Caco-2 (cell line): ENCODE measurements around the gene FGF22. TPM values are rescaled to one million over a fixed set of nuclear protein-coding genes. Genes with fewer than 3 reads are reported as not detected.

Source experiments
- BruUV-seq: library from RNA; stranded (reverse); fragments of 400-500 nt; replicated peaks from 2 replicates; lab custom pipeline; 2021; lab: Mats Ljungman, UMichigan
- CTCF ChIA-PET: fragments of 300-600 bp; sonication (Branson Sonifier 250); formaldehyde crosslinking; loops from one replicate; lab custom pipeline; 2022; ENCODE audit warnings: antibody characterized with exemption; lab: Charles Lee
- POLR2A ChIA-PET: fragments of 300-600 bp; sonication (Branson Sonifier 250); formaldehyde crosslinking; loops from one replicate; lab custom pipeline; 2022; ENCODE audit warnings: antibody characterized with exemption; lab: Charles Lee
- DNase-seq, 2 experiments: peaks; one replicate each; pipeline versions ENCODE4 v3.0.0 to v3.0.0-alpha.2; 2020 to 2022
- H3K27me3 ChIP-seq: replicated peaks from 2 replicates; pipeline ENCODE4 v1.6.0; 2011; ENCODE audit warnings: low read length; ENCODE audit not compliant: control insufficient read depth, insufficient read depth
- H3K36me3 ChIP-seq: 2 replicates; pipeline ENCODE4 v1.5.1; 2011; ENCODE audit warnings: low read length; ENCODE audit not compliant: control insufficient read depth, insufficient read depth
- H3K4me1 ChIP-seq: fragments of 250-450 bp; sonication (Bioruptor Pico); 2 replicates; pipeline ENCODE4 v1.5.1; 2020; ENCODE audit warnings: mild to moderate bottlenecking
- H3K4me3 ChIP-seq: 2 replicates; pipeline ENCODE4 v1.5.1; 2011; ENCODE audit warnings: low read depth, mild to moderate bottlenecking, control low read depth, low read length
- H3K9me3 ChIP-seq: fragments of 250-450 bp; sonication (Bioruptor Pico); 2 replicates; pipeline ENCODE4 v1.5.1; 2020; ENCODE audit warnings: mild to moderate bottlenecking, moderate library complexity
- H3K27ac Mint-ChIP-seq: one replicate; pipeline ENCODE4 v1.8.0; 2022; ENCODE audit warnings: mixed read lengths; ENCODE audit not compliant: unreplicated experiment
- H3K27me3 Mint-ChIP-seq: one replicate; pipeline ENCODE4 v1.8.0; 2022; ENCODE audit warnings: mixed read lengths; ENCODE audit not compliant: insufficient read depth, unreplicated experiment
- H3K36me3 Mint-ChIP-seq: one replicate; pipeline ENCODE4 v1.8.0; 2022; ENCODE audit warnings: mild to moderate bottlenecking, mixed read lengths; ENCODE audit not compliant: insufficient read depth, unreplicated experiment
- H3K4me1 Mint-ChIP-seq: one replicate; pipeline ENCODE4 v1.8.0; 2022; ENCODE audit warnings: low read depth, mixed read lengths; ENCODE audit not compliant: unreplicated experiment
- H3K4me3 Mint-ChIP-seq: one replicate; pipeline ENCODE4 v1.8.0; 2022; ENCODE audit warnings: mild to moderate bottlenecking, moderate library complexity, mixed read lengths; ENCODE audit not compliant: unreplicated experiment
- H3K9me3 Mint-ChIP-seq: one replicate; pipeline ENCODE4 v1.8.0; 2022; ENCODE audit warnings: mixed read lengths; ENCODE audit not compliant: unreplicated experiment
- CTCF ChIP-seq, 2 experiments: fragments of 200-600 bp in 1 of 2; IDR thresholded peaks; 1 replicate in 1 of 2; 2 replicates in 1 of 2; pipeline versions ENCODE4 v1.5.1 to v1.8.0; 2011 to 2022; ENCODE audit warnings: antibody characterized with exemption in 1 of 2, control low read depth in 1 of 2, inconsistent platforms in 1 of 2, low read depth in 1 of 2, low read length in 1 of 2, mild to moderate bottlenecking in 1 of 2, moderate library complexity in 1 of 2; ENCODE audit not compliant: insufficient read depth in 1 of 2, severe bottlenecking in 1 of 2, unreplicated experiment in 1 of 2
- intact Hi-C: fragments of 100-400 bp; cut with micrococcal nuclease; formaldehyde crosslinking; loops from one replicate; pipeline ENCODE4 v1.10.0; 2022; ENCODE audit not compliant: unreplicated experiment
- total RNA-seq: library from RNA; stranded (reverse); gene quantifications from 2 replicates; pipeline ENCODE4 v1.2.3, GENCODE V29; 2022

FGF22 gene
- total RNA-seq, 1 experiment from 2014 or later, result 0.68 TPM

DNA sequence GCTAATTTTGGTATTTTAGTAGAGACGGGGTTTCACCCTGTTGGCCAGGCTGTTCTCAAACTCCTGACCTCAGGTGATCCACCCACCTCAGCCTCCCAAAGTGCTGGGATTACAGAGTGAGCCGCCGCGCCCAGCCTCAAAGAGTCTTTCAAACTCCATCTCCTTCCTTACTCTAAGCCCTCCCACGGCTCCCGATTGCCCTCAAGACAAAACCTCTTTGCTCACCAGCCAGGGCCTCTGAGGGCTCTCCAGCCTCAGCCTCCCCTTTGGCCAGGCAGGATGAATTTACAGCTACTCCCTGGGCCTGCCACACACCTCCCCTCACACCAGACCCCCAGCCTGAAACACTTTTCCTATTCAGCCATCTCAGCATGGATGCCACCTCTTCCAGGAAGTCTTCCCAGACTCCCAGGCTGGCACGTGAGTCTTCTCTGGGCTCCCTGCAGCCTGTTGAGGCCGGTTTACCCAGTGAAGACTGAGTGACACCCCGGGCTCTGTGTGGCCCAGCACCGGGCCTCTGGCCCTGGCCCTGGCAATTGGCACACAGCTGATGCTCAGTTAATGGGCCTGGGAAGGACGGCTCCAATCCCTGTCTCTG lies 48.0 kb downstream of the FGF22 start:
- no peak overlapping the region for H3K4me3 ChIP-seq
- Mint-ChIP-seq H3K36me3 (peaks cover 14% of the 10 kb centered on the region), H3K27me3 (no peaks in the 10 kb centered on the region), H3K9me3 (no peaks in the 10 kb centered on the region), H3K27ac (no peak overlapping the region), H3K4me3 (no peak overlapping the region), H3K4me1 (peaks cover 5% of the 10 kb centered on the region)
- TF ChIP-seq CTCF (IDR thresholded peaks at IDR 0.05; ENCODE audit: insufficient read depth in 1 of 2, low read depth in 1 of 2, low read length in 1 of 2, severe bottlenecking in 1 of 2, unreplicated experiment in 1 of 2), result no peak
- intact Hi-C loops, result no loop called here
- no peaks in the 10 kb centered on the region for H3K27me3 ChIP-seq
- no peaks in the 10 kb centered on the region for H3K4me1 ChIP-seq
- BruUV-seq, result no TSS peak
- ChIA-PET POLR2A (no interaction called here), CTCF (no interaction called here)
- no peaks in the 10 kb centered on the region for H3K36me3 ChIP-seq
- no peaks in the 10 kb centered on the region for H3K9me3 ChIP-seq
- DNase-seq, result no peak

GRCh38 chr19:688214-688613 lies 48.5 kb downstream of the FGF22 start:
- Mint-ChIP-seq H3K27me3 (no peaks in the 10 kb centered on the region), H3K27ac (no peak overlapping the region), H3K9me3 (no peaks in the 10 kb centered on the region), H3K36me3 (peaks cover 8% of the 10 kb centered on the region), H3K4me3 (no peak overlapping the region), H3K4me1 (peaks cover 5% of the 10 kb centered on the region)
- BruUV-seq, result no TSS peak
- no peaks in the 10 kb centered on the region for H3K27me3 ChIP-seq
- intact Hi-C loops, result no loop called here
- no peak for DNase-seq
- CTCF ChIA-PET, result no interaction called here
- no peaks in the 10 kb centered on the region for H3K9me3 ChIP-seq
- H3K36me3 ChIP-seq, result no peaks in the 10 kb centered on the region
- POLR2A ChIA-PET, result no interaction called here
- no peak for TF ChIP-seq CTCF (IDR thresholded peaks at IDR 0.05; ENCODE audit: insufficient read depth in 1 of 2, low read depth in 1 of 2, low read length in 1 of 2, severe bottlenecking in 1 of 2, unreplicated experiment in 1 of 2)
- H3K4me1 ChIP-seq, result no peaks in the 10 kb centered on the region
- H3K4me3 ChIP-seq, result no peak overlapping the region

- intact Hi-C loops, result no loop called here
- POLR2A ChIA-PET, result no interaction called here
- BruUV-seq, result no TSS peak
Measured at GRCh38 chr19:688992-689391, 49.3 kb downstream of the FGF22 start.

More at GRCh38 chr19:688992-689391, 49.3 kb downstream of the FGF22 start:
- CTCF ChIA-PET, result no interaction called here
- Mint-ChIP-seq H3K27ac (no peak overlapping the region), H3K27me3 (no peaks in the 10 kb centered on the region), H3K4me1 (peaks cover 5% of the 10 kb centered on the region), H3K4me3 (no peak overlapping the region), H3K36me3 (peaks cover 5% of the 10 kb centered on the region), H3K9me3 (no peaks in the 10 kb centered on the region)
- no peaks in the 10 kb centered on the region for H3K9me3 ChIP-seq
- TF ChIP-seq CTCF (IDR thresholded peaks at IDR 0.05; ENCODE audit: insufficient read depth in 1 of 2, low read depth in 1 of 2, low read length in 1 of 2, severe bottlenecking in 1 of 2, unreplicated experiment in 1 of 2), result no peak
- no peak for DNase-seq
- H3K4me3 ChIP-seq, result no peak overlapping the region
- no peaks in the 10 kb centered on the region for H3K4me1 ChIP-seq
- H3K36me3 ChIP-seq, result no peaks in the 10 kb centered on the region
- no peaks in the 10 kb centered on the region for H3K27me3 ChIP-seq
